GM12874 (cell line): ENCODE results near the gene PDZD2.

Source experiments
- CTCF ChIP-seq: IDR thresholded peaks from 2 replicates; pipeline ENCODE4 v1.5.1; 2011; ENCODE audit warnings: low read depth, mild to moderate bottlenecking, control low read depth, low read length, moderate library complexity; ENCODE audit not compliant: insufficient read depth

The PDZD2 gene

GRCh38 chr5:32090026-32090754, 451.3 kb downstream of the PDZD2 start:
- TF ChIP-seq CTCF: no peak

- TF ChIP-seq CTCF: no peak
These were observed 451.8 kb downstream of the PDZD2 start for GRCh38 chr5:32090755-32091128.

- peak; percentile 72 for TF ChIP-seq CTCF
These were observed 454.2 kb downstream of the PDZD2 start for GRCh38 chr5:32092938-32093812.

GRCh38 chr5:32094691-32095090, 455.8 kb downstream of the PDZD2 start:
- no peak for TF ChIP-seq CTCF

- TF ChIP-seq CTCF: no peak
These were observed 456.3 kb downstream of the PDZD2 start for GRCh38 chr5:32095261-32095671.

GRCh38 chr5:32096891-32097595, 458.1 kb downstream of the PDZD2 start:
- no peak for TF ChIP-seq CTCF

GRCh38 chr5:32098291-32098690, 459.4 kb downstream of the PDZD2 start:
- no peak for TF ChIP-seq CTCF
